GM23338 (cell line): ENCODE measurements around the gene RAB20. TPM values are rescaled to one million over a fixed set of nuclear protein-coding genes. Genes with fewer than 3 reads are reported as not detected.

ENCODE experiments used
- ATAC-seq: fragments of 200-7000 bp; cut with Tn5 transposase; 3 replicates; pipeline ENCODE4 v1.9.1; 2020
- DNase-seq: peaks from one replicate; pipeline ENCODE4 v3.0.0-alpha.2; 2015; ENCODE audit warnings: low spot score
- H2AFZ ChIP-seq: fragments of 200-600 bp; sonication (generic); 2 replicates; pipeline ENCODE4 v1.8.0; 2016; ENCODE audit warnings: antibody characterized with exemption, mild to moderate bottlenecking, moderate library complexity
- H3F3A ChIP-seq: fragments of 200-600 bp; sonication (generic); replicated peaks from 2 replicates; pipeline ENCODE4 v1.8.0; 2017; ENCODE audit warnings: antibody characterized with exemption, mixed run types, low read depth
- H3K27ac ChIP-seq: fragments of 200-600 bp; sonication (generic); 2 replicates; pipeline ENCODE4 v1.6.1; 2016; ENCODE audit warnings: low read depth
- H3K27me3 ChIP-seq: fragments of 200-600 bp; sonication (generic); 2 replicates; pipeline ENCODE4 v1.8.0; 2016; ENCODE audit warnings: mild to moderate bottlenecking, mixed run types, moderate library complexity; ENCODE audit not compliant: insufficient read depth
- H3K36me3 ChIP-seq: fragments of 200-600 bp; sonication (generic); 2 replicates; pipeline ENCODE4 v1.8.0; 2016; ENCODE audit warnings: mild to moderate bottlenecking; ENCODE audit not compliant: insufficient read depth
- H3K4me1 ChIP-seq: fragments of 200-600 bp; sonication (generic); 2 replicates; pipeline ENCODE4 v1.8.0; 2016; ENCODE audit warnings: mild to moderate bottlenecking, moderate library complexity; ENCODE audit not compliant: insufficient read depth
- H3K4me2 ChIP-seq: fragments of 200-600 bp; sonication (generic); 2 replicates; pipeline ENCODE4 v1.7.1; 2017; ENCODE audit warnings: mixed run types
- H3K4me3 ChIP-seq: fragments of 200-600 bp; sonication (generic); 2 replicates; pipeline ENCODE4 v1.6.1; 2016; ENCODE audit warnings: mixed run types
- H3K79me2 ChIP-seq: fragments of 200-600 bp; sonication (generic); replicated peaks from 2 replicates; pipeline ENCODE4 v1.8.0; 2017; ENCODE audit warnings: mild to moderate bottlenecking; ENCODE audit not compliant: insufficient read depth
- H3K9me2 ChIP-seq: fragments of 200-600 bp; sonication (generic); 2 replicates; pipeline ENCODE4 v1.8.0; 2017; ENCODE audit not compliant: insufficient read depth
- H4K20me1 ChIP-seq: fragments of 200-600 bp; sonication (generic); replicated peaks from 2 replicates; pipeline ENCODE4 v1.8.0; 2017; ENCODE audit warnings: mild to moderate bottlenecking; ENCODE audit not compliant: insufficient read depth
- H3K27ac Mint-ChIP-seq: 2 replicates; pipeline ENCODE4 v1.8.0; 2020; ENCODE audit warnings: inconsistent platforms, mild to moderate bottlenecking, moderate library complexity, mixed read lengths
- H3K27me3 Mint-ChIP-seq: 3 replicates; pipeline ENCODE4 v1.8.0; 2022; ENCODE audit warnings: low read depth, mild to moderate bottlenecking, moderate library complexity, mixed read lengths, inconsistent platforms; ENCODE audit not compliant: insufficient read depth, poor library complexity
- H3K36me3 Mint-ChIP-seq: 3 replicates; pipeline ENCODE4 v1.8.0; 2021; ENCODE audit warnings: low read depth, mild to moderate bottlenecking, inconsistent platforms, moderate library complexity, mixed read lengths
- H3K4me1 Mint-ChIP-seq: 3 replicates; pipeline ENCODE4 v1.8.0; 2020; ENCODE audit warnings: mild to moderate bottlenecking, inconsistent platforms, mixed read lengths
- H3K4me3 Mint-ChIP-seq: 3 replicates; pipeline ENCODE4 v1.8.0; 2021; ENCODE audit warnings: moderate library complexity, mild to moderate bottlenecking, inconsistent platforms, mixed read lengths
- H3K9me3 Mint-ChIP-seq: 3 replicates; pipeline ENCODE4 v1.8.0; 2020; ENCODE audit warnings: moderate library complexity, mild to moderate bottlenecking, inconsistent platforms, mixed read lengths
- CTCF ChIP-seq, 2 experiments: fragments of 200-600 bp in 1 of 2; sonication (generic) in 1 of 2; conservative IDR thresholded peaks; 2 replicates each; pipeline versions ENCODE4 v1.5.1 to v1.6.1; 2016 to 2017; ENCODE audit warnings: antibody characterized with exemption in 2 of 2, low read depth in 2 of 2, mild to moderate bottlenecking in 2 of 2, moderate library complexity in 1 of 2
- POLR2AphosphoS5 ChIP-seq: IDR thresholded peaks from 2 replicates; pipeline ENCODE4 v1.6.1; 2016; ENCODE audit warnings: antibody characterized with exemption, low read depth
- ZNF331 ChIP-seq: fragments of 250-450 bp; sonication (Bioruptor Pico); IDR thresholded peaks from 2 replicates; pipeline ENCODE4 v1.5.0; 2020; ENCODE audit warnings: low read depth, mild to moderate bottlenecking, moderate library complexity
- polyA plus RNA-seq: library from polyadenylated mRNA; unstranded; fragments of >200 nt; fragmentation: Nextera tagmentation; extraction: Ambion mirVana; gene quantifications from 2 replicates; pipeline ENCODE4 v1.2.1, GENCODE V29; 2016
- total RNA-seq: library from RNA; depleted of rRNA; stranded (reverse); fragments of >200 nt; shearing (Covaris generic); gene quantifications from 2 replicates; pipeline ENCODE4 v1.2.3, GENCODE V29; 2014
- TF ChIP-seq, protein P1 (sequence below): fragments of 250-450 bp; sonication (Bioruptor Pico); IDR thresholded peaks from 2 replicates; pipeline ENCODE4 v1.5.0; 2020; ENCODE audit warnings: mild to moderate bottlenecking, moderate library complexity

Gene RAB20
- total and polyA plus RNA-seq, 2 experiments from 2014 or later = 12.3 to 26.6 TPM

- TF ChIP-seq, protein P1, sequence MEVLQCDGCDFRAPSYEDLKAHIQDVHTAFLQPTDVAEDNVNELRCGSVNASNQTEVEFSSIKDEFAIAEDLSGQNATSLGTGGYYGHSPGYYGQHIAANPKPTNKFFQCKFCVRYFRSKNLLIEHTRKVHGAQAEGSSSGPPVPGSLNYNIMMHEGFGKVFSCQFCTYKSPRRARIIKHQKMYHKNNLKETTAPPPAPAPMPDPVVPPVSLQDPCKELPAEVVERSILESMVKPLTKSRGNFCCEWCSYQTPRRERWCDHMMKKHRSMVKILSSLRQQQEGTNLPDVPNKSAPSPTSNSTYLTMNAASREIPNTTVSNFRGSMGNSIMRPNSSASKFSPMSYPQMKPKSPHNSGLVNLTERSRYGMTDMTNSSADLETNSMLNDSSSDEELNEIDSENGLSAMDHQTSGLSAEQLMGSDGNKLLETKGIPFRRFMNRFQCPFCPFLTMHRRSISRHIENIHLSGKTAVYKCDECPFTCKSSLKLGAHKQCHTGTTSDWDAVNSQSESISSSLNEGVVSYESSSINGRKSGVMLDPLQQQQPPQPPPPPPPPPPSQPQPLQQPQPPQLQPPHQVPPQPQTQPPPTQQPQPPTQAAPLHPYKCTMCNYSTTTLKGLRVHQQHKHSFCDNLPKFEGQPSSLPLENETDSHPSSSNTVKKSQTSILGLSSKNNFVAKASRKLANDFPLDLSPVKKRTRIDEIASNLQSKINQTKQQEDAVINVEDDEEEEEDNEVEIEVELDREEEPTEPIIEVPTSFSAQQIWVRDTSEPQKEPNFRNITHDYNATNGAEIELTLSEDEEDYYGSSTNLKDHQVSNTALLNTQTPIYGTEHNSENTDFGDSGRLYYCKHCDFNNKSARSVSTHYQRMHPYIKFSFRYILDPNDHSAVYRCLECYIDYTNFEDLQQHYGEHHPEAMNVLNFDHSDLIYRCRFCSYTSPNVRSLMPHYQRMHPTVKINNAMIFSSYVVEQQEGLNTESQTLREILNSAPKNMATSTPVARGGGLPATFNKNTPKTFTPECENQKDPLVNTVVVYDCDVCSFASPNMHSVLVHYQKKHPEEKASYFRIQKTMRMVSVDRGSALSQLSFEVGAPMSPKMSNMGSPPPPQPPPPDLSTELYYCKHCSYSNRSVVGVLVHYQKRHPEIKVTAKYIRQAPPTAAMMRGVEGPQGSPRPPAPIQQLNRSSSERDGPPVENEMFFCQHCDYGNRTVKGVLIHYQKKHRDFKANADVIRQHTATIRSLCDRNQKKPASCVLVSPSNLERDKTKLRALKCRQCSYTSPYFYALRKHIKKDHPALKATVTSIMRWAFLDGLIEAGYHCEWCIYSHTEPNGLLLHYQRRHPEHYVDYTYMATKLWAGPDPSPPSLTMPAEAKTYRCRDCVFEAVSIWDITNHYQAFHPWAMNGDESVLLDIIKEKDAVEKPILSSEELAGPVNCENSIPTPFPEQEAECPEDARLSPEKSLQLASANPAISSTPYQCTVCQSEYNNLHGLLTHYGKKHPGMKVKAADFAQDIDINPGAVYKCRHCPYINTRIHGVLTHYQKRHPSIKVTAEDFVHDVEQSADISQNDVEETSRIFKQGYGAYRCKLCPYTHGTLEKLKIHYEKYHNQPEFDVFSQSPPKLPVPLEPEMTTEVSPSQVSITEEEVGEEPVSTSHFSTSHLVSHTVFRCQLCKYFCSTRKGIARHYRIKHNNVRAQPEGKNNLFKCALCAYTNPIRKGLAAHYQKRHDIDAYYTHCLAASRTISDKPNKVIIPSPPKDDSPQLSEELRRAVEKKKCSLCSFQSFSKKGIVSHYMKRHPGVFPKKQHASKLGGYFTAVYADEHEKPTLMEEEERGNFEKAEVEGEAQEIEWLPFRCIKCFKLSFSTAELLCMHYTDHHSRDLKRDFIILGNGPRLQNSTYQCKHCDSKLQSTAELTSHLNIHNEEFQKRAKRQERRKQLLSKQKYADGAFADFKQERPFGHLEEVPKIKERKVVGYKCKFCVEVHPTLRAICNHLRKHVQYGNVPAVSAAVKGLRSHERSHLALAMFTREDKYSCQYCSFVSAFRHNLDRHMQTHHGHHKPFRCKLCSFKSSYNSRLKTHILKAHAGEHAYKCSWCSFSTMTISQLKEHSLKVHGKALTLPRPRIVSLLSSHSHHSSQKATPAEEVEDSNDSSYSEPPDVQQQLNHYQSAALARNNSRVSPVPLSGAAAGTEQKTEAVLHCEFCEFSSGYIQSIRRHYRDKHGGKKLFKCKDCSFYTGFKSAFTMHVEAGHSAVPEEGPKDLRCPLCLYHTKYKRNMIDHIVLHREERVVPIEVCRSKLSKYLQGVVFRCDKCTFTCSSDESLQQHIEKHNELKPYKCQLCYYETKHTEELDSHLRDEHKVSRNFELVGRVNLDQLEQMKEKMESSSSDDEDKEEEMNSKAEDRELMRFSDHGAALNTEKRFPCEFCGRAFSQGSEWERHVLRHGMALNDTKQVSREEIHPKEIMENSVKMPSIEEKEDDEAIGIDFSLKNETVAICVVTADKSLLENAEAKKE (CRISPR knock-in tag) = no peak
- TF ChIP-seq CTCF (conservative IDR thresholded peaks at IDR 0.05; ENCODE audit: low read depth in 2 of 2) = no peak
Observed at GRCh38 chr13:110546926-110547325, 14.6 kb downstream of the RAB20 start (continued).

- Mint-ChIP-seq H3K9me3 (peaks cover 15% of the 10 kb centered on the region), H3K4me1 (no peaks in the 10 kb centered on the region), H3K36me3 (peaks cover 15% of the 10 kb centered on the region), H3K27me3 (peaks cover 3% of the 10 kb centered on the region), H3K27ac (no peak overlapping the region), H3K4me3 (no peak overlapping the region)
- no peak overlapping the region for H3K4me3 ChIP-seq
- H3K9me2 ChIP-seq = no peaks in the 10 kb centered on the region
- no peak overlapping the region for H3K4me2 ChIP-seq
- H4K20me1 ChIP-seq = peaks cover 15% of the 10 kb centered on the region; the same call in 1 of the 2 replicates
- DNase-seq (no peak), ATAC-seq (no peak)
- H3K79me2 ChIP-seq = peaks cover 68% of the 10 kb centered on the region
- no peaks in the 10 kb centered on the region for H3F3A ChIP-seq
- no peak overlapping the region for H3K27ac ChIP-seq
- no peak overlapping the region for H2AFZ ChIP-seq
- H3K4me1 ChIP-seq = no peaks in the 10 kb centered on the region
- H3K36me3 ChIP-seq = 0 out of 2 replicates have a peak, but pooled peaks cover 6% of the 10 kb centered on the region
- no peaks in the 10 kb centered on the region for H3K27me3 ChIP-seq
- TF ChIP-seq CTCF (conservative IDR thresholded peaks at IDR 0.05; ENCODE audit: low read depth in 2 of 2) = no peak
- TF ChIP-seq, protein P1 (CRISPR knock-in tag) = no peak
- no peak for TF ChIP-seq POLR2AphosphoS5
- TF ChIP-seq ZNF331 (CRISPR knock-in tag) = no peak
Observed at GRCh38 chr13:110546378-110546777, 15.1 kb downstream of the RAB20 start.
